Neutrophil (primary cell): ENCODE results near the gene BLOC1S5.

ENCODE experiments used
- H3K27ac ChIP-seq: fragments of 200-600 bp; sonication (generic); 2 replicates; pipeline ENCODE4 v1.5.1; 2016; ENCODE audit warnings: mild to moderate bottlenecking, moderate library complexity
- H3K27me3 ChIP-seq: fragments of 200-600 bp; sonication (generic); 2 replicates; pipeline ENCODE4 v1.6.0; 2016; ENCODE audit warnings: mild to moderate bottlenecking
- H3K36me3 ChIP-seq: fragments of 200-600 bp; sonication (generic); 2 replicates; pipeline ENCODE4 v1.5.1; 2017
- H3K4me1 ChIP-seq, 2 experiments: fragments of 200-600 bp in 1 of 2; sonication (generic) in 1 of 2; 1 replicate in 1 of 2; 2 replicates in 1 of 2; pipeline versions ENCODE4 v1.5.1 to v1.6.1; 2013 to 2016; ENCODE audit warnings: low read depth in 1 of 2, low read length in 1 of 2, mild to moderate bottlenecking in 1 of 2, moderate library complexity in 1 of 2; ENCODE audit not compliant: control insufficient read depth in 1 of 2, insufficient read depth in 1 of 2
- H3K4me3 ChIP-seq, 2 experiments: fragments of 200-600 bp in 1 of 2; sonication (generic) in 1 of 2; 1 replicate in 1 of 2; 2 replicates in 1 of 2; pipeline ENCODE4 v1.5.1; 2013 to 2016; ENCODE audit warnings: low read depth in 1 of 2, low read length in 1 of 2, mild to moderate bottlenecking in 1 of 2, moderate library complexity in 1 of 2
- H3K9me3 ChIP-seq: fragments of 200-600 bp; sonication (generic); 2 replicates; pipeline ENCODE4 v1.5.1; 2016
- CTCF ChIP-seq: fragments of 200-600 bp; sonication (generic); IDR thresholded peaks from 2 replicates; pipeline ENCODE4 v1.5.1; 2016; ENCODE audit warnings: antibody characterized with exemption

Gene BLOC1S5

GRCh38 chr6:8084586-8084985, 20.4 kb upstream of the BLOC1S5 start:
- Histone ChIP-seq H3K4me1 (peaks cover 30 to 38% of the 10 kb centered on the region in 2 experiments), H3K4me3 (no peak overlapping the region), H3K27ac (no peak overlapping the region), H3K9me3 (no peaks in the 10 kb centered on the region), H3K27me3 (no peaks in the 10 kb centered on the region), H3K36me3 (peaks cover 12% of the 10 kb centered on the region)
- no peak for TF ChIP-seq CTCF

- TF ChIP-seq CTCF = no peak
- Histone ChIP-seq H3K27me3 (no peaks in the 10 kb centered on the region), H3K9me3 (no peaks in the 10 kb centered on the region), H3K4me1 (peaks cover 37 to 51% of the 10 kb centered on the region in 2 experiments), H3K27ac (peak overlapping the region; percentile 48), H3K36me3 (peaks cover 4% of the 10 kb centered on the region), H3K4me3 (no peak overlapping the region)
Observed at GRCh38 chr6:8082954-8083858, 19.0 kb upstream of the BLOC1S5 start.

GRCh38 chr6:8082572-8082953, 18.4 kb upstream of the BLOC1S5 start:
- no peaks in the 10 kb centered on the region for H3K9me3 ChIP-seq
- peaks cover 40 to 57% of the 10 kb centered on the region in 2 experiments for H3K4me1 ChIP-seq
- TF ChIP-seq CTCF = no peak
- H3K27ac ChIP-seq = peak overlapping the region; percentile 48
- peaks cover 4% of the 10 kb centered on the region for H3K36me3 ChIP-seq
- no peaks in the 10 kb centered on the region for H3K27me3 ChIP-seq
- H3K4me3 ChIP-seq = no peak overlapping the region

- Histone ChIP-seq H3K27me3 (no peaks in the 10 kb centered on the region), H3K4me3 (peak overlapping the region in 1 of 2 experiments; percentile 1), H3K27ac (peak overlapping the region; percentile 81), H3K36me3 (no peaks in the 10 kb centered on the region), H3K9me3 (no peaks in the 10 kb centered on the region), H3K4me1 (peaks cover 51 to 72% of the 10 kb centered on the region in 2 experiments)
- TF ChIP-seq CTCF = no peak
Observed at GRCh38 chr6:8080362-8081151, 16.4 kb upstream of the BLOC1S5 start.

- Histone ChIP-seq H3K4me1 (peaks cover 66 to 86% of the 10 kb centered on the region in 2 experiments), H3K27me3 (no peaks in the 10 kb centered on the region), H3K4me3 (no peak overlapping the region), H3K36me3 (no peaks in the 10 kb centered on the region), H3K27ac (peak overlapping the region; percentile 81), H3K9me3 (no peaks in the 10 kb centered on the region)
- no peak for TF ChIP-seq CTCF
Observed at GRCh38 chr6:8079126-8079525, 14.9 kb upstream of the BLOC1S5 start.
